Left lung (tissue), 14 donors: Measurements from ENCODE around the gene ARSI. TPM values are rescaled to one million over a fixed set of nuclear protein-coding genes. Genes with fewer than 3 reads are reported as not detected.
A peak's percentile ranks its signal among the peaks of the same experiment; 100 is the strongest.

Experiments
- ATAC-seq: fragments of 200-7000 bp; cut with Tn5 transposase; one replicate; pipeline ENCODE4 v1.9.1; 2020; ENCODE audit warnings: moderate library complexity
- DNase-seq, 4 donors: peaks; one replicate each; pipeline ENCODE4 v3.0.0-alpha.2; 2013 to 2020
- H3K27ac ChIP-seq, 2 donors: fragments of 200-600 bp; sonication (generic) in 1 of 2; one replicate each; pipeline versions ENCODE4 v1.5.0 to v1.8.0; 2020 to 2021
- H3K27me3 ChIP-seq, 2 donors: fragments of 200-600 bp; sonication (generic) in 1 of 2; one replicate each; pipeline versions ENCODE4 v1.5.0 to v1.8.0; 2020 to 2021
- H3K36me3 ChIP-seq, 2 donors: fragments of 200-600 bp; sonication (generic) in 1 of 2; one replicate each; pipeline versions ENCODE4 v1.5.0 to v1.8.0; 2020 to 2021
- H3K4me1 ChIP-seq, 2 donors: fragments of 200-600 bp; one replicate each; pipeline ENCODE4 v1.8.0; 2021
- H3K4me3 ChIP-seq, 2 donors: fragments of 200-600 bp; sonication (generic) in 1 of 2; one replicate each; pipeline versions ENCODE4 v1.5.0 to v1.8.0; 2020 to 2021; ENCODE audit warnings: mild to moderate bottlenecking in 1 of 2
- H3K9me3 ChIP-seq, 2 donors: fragments of 200-600 bp; sonication (generic) in 1 of 2; one replicate each; pipeline versions ENCODE4 v1.5.0 to v1.8.0; 2020 to 2021
- intact Hi-C, 2 donors: fragments of 100-400 bp; cut with DNase I; formaldehyde crosslinking; loops; one replicate each; pipeline versions ENCODE4 v1.11.2 to v1.14.2; 2022
- long read RNA-seq, 12 donors: library from polyadenylated mRNA in 2 of 12; unstranded in 2 of 12; transcript quantifications; one replicate each; pipeline ENCODE4 v2.0.0 and lab custom pipeline, GENCODE V29; 2019 to 2026
- polyA plus RNA-seq, 6 donors: library from polyadenylated mRNA; unstranded; fragments of 120-200 nt; gene quantifications; one replicate each; pipeline ENCODE4 v1.2.1, GENCODE V29; 2013; ENCODE audit not compliant: insufficient read length in 6 of 6
- total RNA-seq, 2 donors: library from RNA; stranded (reverse); fragmentation: NEBNext Ultra II Directional; extraction: Animal tissue kit (Norgen Biotek cat#: 25700); gene quantifications; one replicate each; pipeline ENCODE4 v1.2.1, GENCODE V29; 2021
- TF ChIP-seq, protein P1 (sequence below), 2 donors: fragments of 200-600 bp; sonication (generic) in 1 of 2; IDR thresholded peaks; one replicate each; pipeline versions ENCODE4 v1.5.0 to v1.8.0; 2021; ENCODE audit warnings: antibody characterized with exemption in 2 of 2
- donor health status: DM: no; HTN: yes; CAD: no.
- donor health status: DM: no; HTN: no; CAD: no.

The ARSI gene
- total RNA-seq (1 to 10 TPM; 6.6 to 7.5 TPM), polyA plus RNA-seq (10 to 100 TPM; 19.2 to 31.8 (median 25.0) TPM)
- long read RNA-seq, donor 1, transcript ARSI-201 (2 exons, 3,161 nt) = major isoform, 32 of 111 reads
- long read RNA-seq, donor 1, partial matches to known transcripts = 79 of 111 reads
- long read RNA-seq, donor 1, other reads (novel, unspliced or antisense) = 0 of 111 reads
- long read RNA-seq, donor 2, transcript ARSI-201 (2 exons, 3,161 nt) = major isoform, 29 of 44 reads
- long read RNA-seq, donor 2, partial matches to known transcripts = 15 of 44 reads
- long read RNA-seq, donor 2, other reads (novel, unspliced or antisense) = 0 of 44 reads
- long read RNA-seq, donor 3, transcript ARSI-201 (2 exons, 3,161 nt) = major isoform, 15 of 15 reads
- long read RNA-seq, donor 3, partial matches to known transcripts = 0 of 15 reads
- long read RNA-seq, donor 3, other reads (novel, unspliced or antisense) = 0 of 15 reads
- long read RNA-seq, donor 4, partial matches to known transcripts = 2 of 3 reads
- long read RNA-seq, donor 4, other reads (novel, unspliced or antisense) = 0 of 3 reads
- long read RNA-seq, donor 5, transcript ARSI-201 (2 exons, 3,161 nt) = major isoform, 20 of 84 reads
- long read RNA-seq, donor 5, partial matches to known transcripts = 64 of 84 reads
- long read RNA-seq, donor 5, other reads (novel, unspliced or antisense) = 0 of 84 reads
- long read RNA-seq, donor 6, transcript ARSI-201 (2 exons, 3,161 nt) = major isoform, 19 of 46 reads
- long read RNA-seq, donor 6, partial matches to known transcripts = 27 of 46 reads
- long read RNA-seq, donor 6, other reads (novel, unspliced or antisense) = 0 of 46 reads
- long read RNA-seq, donor 7, transcript ARSI-201 (2 exons, 3,161 nt) = major isoform, 10 of 10 reads
- long read RNA-seq, donor 7, partial matches to known transcripts = 0 of 10 reads
- long read RNA-seq, donor 7, other reads (novel, unspliced or antisense) = 0 of 10 reads
- long read RNA-seq, donor 8, transcript ARSI-201 (2 exons, 3,161 nt) = major isoform, 17 of 17 reads
- long read RNA-seq, donor 8, partial matches to known transcripts = 0 of 17 reads
- long read RNA-seq, donor 8, other reads (novel, unspliced or antisense) = 0 of 17 reads
- long read RNA-seq, donor 9 = 0 reads
- long read RNA-seq, donor 10, partial matches to known transcripts = 0 of 1 reads
- long read RNA-seq, donor 10, other reads (novel, unspliced or antisense) = 1 of 1 reads
- long read RNA-seq, donor 11, partial matches to known transcripts = 0 of 3 reads
- long read RNA-seq, donor 11, other reads (novel, unspliced or antisense) = 0 of 3 reads
- long read RNA-seq, donor 12, transcript ARSI-201 (2 exons, 3,161 nt) = major isoform, 9 of 9 reads
- long read RNA-seq, donor 12, partial matches to known transcripts = 0 of 9 reads
- long read RNA-seq, donor 12, other reads (novel, unspliced or antisense) = 0 of 9 reads

DNA sequence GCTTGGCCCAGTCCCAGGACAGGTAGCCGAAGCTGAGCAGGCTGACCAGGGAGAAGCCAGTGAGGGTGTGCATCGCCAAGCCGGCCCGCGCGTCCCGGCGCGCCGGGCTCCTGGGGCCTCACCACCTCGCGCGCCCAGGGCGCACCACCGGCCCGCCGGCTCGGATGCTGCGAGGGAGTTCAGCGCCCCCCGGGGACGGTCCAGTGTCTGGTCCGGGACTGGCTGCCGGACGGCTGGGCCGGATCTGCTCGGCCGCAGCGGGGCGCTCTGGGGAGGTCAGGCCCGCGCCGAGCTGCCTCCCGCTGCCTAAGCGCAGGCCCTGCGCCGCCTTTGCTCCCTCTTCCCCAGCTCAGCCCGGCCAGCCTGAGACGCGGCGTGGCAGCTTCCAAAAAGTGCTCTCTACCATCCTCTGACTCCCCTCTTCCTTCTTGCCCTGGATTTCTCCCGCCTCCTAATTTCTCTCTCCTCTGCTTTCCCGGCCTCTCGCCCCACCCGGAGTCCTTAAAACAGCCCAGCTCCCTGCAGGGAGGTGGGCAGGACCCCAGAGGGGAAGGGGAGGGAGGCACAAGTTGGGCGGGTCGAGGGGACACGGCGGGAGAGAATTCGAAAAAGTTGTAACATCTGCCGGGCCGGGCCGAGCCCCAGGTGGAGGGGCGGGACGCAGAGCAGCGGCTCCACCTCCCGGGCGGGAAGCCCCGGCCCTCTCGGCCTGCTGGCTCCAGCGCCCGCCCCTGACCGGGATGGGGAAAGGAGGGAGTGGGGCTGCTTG, at the start of gene ARSI:
Gene ARSI (minus strand): TSS at position 605 of the 769 bp plus-strand sequence. CDS start 532 bp downstream, at position 73.
- intact Hi-C loops = no loop called here
- H3K4me3 ChIP-seq = peak within 1 kb of the TSS; percentile 27 to 32
- peak in 3 of 4 donors; percentile 59 to 95 (median 91) for DNase-seq
- no peaks in the 10 kb centered on the region for H3K36me3 ChIP-seq
- peaks cover 12 to 17% of the 10 kb centered on the region in 2 donors for H3K4me1 ChIP-seq
- peak; percentile 76 for ATAC-seq
- peak within 1 kb of the TSS; percentile 28 to 69 for H3K27ac ChIP-seq
- peaks cover 11 to 50% of the 10 kb centered on the region in 2 donors for H3K27me3 ChIP-seq
- TF ChIP-seq, protein P1, sequence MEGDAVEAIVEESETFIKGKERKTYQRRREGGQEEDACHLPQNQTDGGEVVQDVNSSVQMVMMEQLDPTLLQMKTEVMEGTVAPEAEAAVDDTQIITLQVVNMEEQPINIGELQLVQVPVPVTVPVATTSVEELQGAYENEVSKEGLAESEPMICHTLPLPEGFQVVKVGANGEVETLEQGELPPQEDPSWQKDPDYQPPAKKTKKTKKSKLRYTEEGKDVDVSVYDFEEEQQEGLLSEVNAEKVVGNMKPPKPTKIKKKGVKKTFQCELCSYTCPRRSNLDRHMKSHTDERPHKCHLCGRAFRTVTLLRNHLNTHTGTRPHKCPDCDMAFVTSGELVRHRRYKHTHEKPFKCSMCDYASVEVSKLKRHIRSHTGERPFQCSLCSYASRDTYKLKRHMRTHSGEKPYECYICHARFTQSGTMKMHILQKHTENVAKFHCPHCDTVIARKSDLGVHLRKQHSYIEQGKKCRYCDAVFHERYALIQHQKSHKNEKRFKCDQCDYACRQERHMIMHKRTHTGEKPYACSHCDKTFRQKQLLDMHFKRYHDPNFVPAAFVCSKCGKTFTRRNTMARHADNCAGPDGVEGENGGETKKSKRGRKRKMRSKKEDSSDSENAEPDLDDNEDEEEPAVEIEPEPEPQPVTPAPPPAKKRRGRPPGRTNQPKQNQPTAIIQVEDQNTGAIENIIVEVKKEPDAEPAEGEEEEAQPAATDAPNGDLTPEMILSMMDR (IDR thresholded peaks at IDR 0.05) = no peak
- H3K9me3 ChIP-seq = no peaks in the 10 kb centered on the region

DNA sequence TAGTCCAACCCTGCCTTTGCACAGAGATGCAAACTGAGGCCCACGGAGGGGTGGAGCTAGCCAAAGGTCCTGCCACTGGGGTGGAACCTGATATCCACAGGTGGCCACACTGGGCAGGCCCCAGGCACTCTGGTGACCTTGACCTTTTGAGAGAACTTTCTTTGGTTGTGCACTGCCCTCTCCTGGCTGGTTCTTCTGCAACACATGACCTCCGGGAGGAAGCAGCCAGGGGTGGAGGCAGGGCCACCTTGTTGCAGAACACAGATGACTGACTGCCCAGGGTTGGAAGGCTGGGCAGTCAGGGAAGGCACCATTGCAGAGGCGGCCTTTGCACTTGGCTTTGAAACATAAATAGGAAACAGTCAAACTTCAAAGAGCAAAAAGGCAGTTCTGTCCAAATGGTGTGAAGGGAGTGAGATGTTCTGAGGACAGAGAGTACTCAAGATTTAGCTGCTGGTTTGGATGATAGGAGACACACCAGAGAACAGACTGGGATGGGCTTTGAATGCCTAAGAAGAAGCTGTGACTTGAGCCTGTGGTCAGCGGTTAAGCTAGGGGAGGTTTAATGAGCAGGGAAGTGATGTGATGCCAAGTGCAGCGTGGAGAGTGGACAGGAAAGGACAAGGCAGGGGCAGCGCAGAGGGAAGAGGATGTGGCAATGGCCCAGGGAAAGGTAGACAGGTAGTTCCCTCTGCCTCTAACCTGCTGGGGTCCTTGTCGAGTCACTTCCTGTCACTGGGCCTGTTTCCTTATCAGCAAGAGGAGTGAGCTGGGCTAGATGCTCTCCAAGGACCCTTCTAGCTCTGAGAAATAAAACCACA, 48.0 kb upstream of the ARSI start:
- TF ChIP-seq, protein P1 (IDR thresholded peaks at IDR 0.05) = peak; percentile 13 to 42
- peak; percentile 95 for ATAC-seq
- DNase-seq = peak in 2 of 4 donors; percentile 72 to 80
- intact Hi-C loops = no loop called here
- H3K36me3 ChIP-seq = no peaks in the 10 kb centered on the region
- H3K9me3 ChIP-seq = no peaks in the 10 kb centered on the region
- no peak overlapping the region for H3K27ac ChIP-seq
- peaks cover 0 to 19% of the 10 kb centered on the region in 2 donors for H3K4me1 ChIP-seq
- no peak overlapping the region for H3K4me3 ChIP-seq
- H3K27me3 ChIP-seq = no peaks in the 10 kb centered on the region

DNA sequence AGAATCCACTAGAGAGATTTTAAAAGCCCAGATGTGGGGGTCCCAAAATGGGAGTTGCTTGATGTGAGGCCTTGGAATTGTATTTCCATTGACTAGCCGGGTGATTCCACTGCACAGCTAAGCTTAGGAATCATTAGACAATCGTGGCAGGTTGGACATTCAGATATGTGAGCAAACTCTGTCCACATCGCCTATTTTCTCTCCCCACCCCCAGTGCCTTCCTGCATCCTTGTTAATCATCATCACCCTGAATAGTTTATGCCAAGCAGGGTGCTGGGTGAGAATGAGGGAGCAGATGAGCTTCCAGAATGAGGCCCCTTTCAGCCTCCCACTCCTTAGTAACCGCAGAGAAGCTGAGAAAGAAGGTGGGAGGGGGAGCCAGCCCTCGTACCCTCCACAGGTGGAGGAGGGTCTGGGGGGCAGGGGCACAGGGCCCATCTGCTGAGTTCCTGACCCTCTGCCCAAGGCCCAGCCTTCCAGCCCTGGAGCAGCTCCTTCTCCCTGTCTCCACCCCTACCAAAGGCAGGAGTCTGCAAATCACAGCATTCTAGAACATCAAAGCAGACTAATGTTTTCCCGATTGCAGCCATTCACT, 47.1 kb upstream of the ARSI start:
- H3K36me3 ChIP-seq = no peaks in the 10 kb centered on the region
- H3K9me3 ChIP-seq = no peaks in the 10 kb centered on the region
- no peak overlapping the region for H3K4me3 ChIP-seq
- no peak for ATAC-seq
- DNase-seq = no peak
- no peak overlapping the region for H3K27ac ChIP-seq
- H3K4me1 ChIP-seq = peaks cover 0 to 19% of the 10 kb centered on the region in 2 donors
- TF ChIP-seq, protein P1 (IDR thresholded peaks at IDR 0.05) = no peak
- intact Hi-C loops = no loop called here
- no peaks in the 10 kb centered on the region for H3K27me3 ChIP-seq
